Neural cell (in vitro differentiated cells): ENCODE measurements around the gene EFHD1. TPM values are rescaled to one million over a fixed set of nuclear protein-coding genes. Genes with fewer than 3 reads are reported as not detected.

Experiments
- H2AFZ ChIP-seq: fragments of 200-600, 300-800 bp; sonication (generic), shearing (Covaris generic); 2 replicates; pipeline ENCODE4 v1.6.0; 2014; ENCODE audit warnings: low read depth, mild to moderate bottlenecking, antibody characterized with exemption, low read length, moderate library complexity
- H3F3A ChIP-seq: fragments of 200-600 bp; shearing (Covaris generic); 2 replicates; pipeline ENCODE4 v1.6.1; 2016; ENCODE audit warnings: mild to moderate bottlenecking, moderate library complexity, mixed read lengths, antibody characterized with exemption, low read length; ENCODE audit not compliant: insufficient read depth, poor library complexity, severe bottlenecking
- H3K27ac ChIP-seq: fragments of 200-600, 300-800 bp; sonication (generic), shearing (Covaris generic); 2 replicates; pipeline ENCODE4 v1.5.1; 2014; ENCODE audit warnings: mild to moderate bottlenecking, low read length, moderate library complexity
- H3K27me3 ChIP-seq: fragments of 300-800, 200-600 bp; sonication (generic), shearing (Covaris generic); 2 replicates; pipeline ENCODE4 v1.6.0; 2014; ENCODE audit warnings: mild to moderate bottlenecking, low read depth, low read length, moderate library complexity; ENCODE audit not compliant: insufficient read depth
- H3K36me3 ChIP-seq: fragments of 300-800, 200-600 bp; sonication (generic), shearing (Covaris generic); 2 replicates; pipeline ENCODE4 v1.5.1; 2014; ENCODE audit warnings: mild to moderate bottlenecking, antibody characterized with exemption, low read length, moderate library complexity; ENCODE audit not compliant: insufficient read depth
- H3K4me2 ChIP-seq: fragments of 300-800, 200-600 bp; sonication (generic), shearing (Covaris generic); 2 replicates; pipeline ENCODE4 v1.6.0; 2014; ENCODE audit warnings: mild to moderate bottlenecking, low read length
- H3K4me3 ChIP-seq: fragments of 300-800, 200-600 bp; sonication (generic), shearing (Covaris generic); 2 replicates; pipeline ENCODE4 v1.5.1; 2014; ENCODE audit warnings: mild to moderate bottlenecking, low read length, moderate library complexity
- H3K79me2 ChIP-seq: fragments of 200-600 bp; shearing (Covaris generic); replicated peaks from 2 replicates; pipeline ENCODE4 v1.6.0; 2014; ENCODE audit warnings: mild to moderate bottlenecking, low read length, moderate library complexity; ENCODE audit not compliant: insufficient read depth
- H3K9ac ChIP-seq: fragments of 300-800, 200-600 bp; sonication (generic), shearing (Covaris generic); 2 replicates; pipeline ENCODE4 v1.6.1; 2016; ENCODE audit warnings: mild to moderate bottlenecking, low read length, mixed read lengths
- H3K9me2 ChIP-seq: fragments of 200-600 bp; shearing (Covaris generic); 2 replicates; pipeline ENCODE4 v1.6.1; 2016; ENCODE audit warnings: mild to moderate bottlenecking, low read length, mixed read lengths; ENCODE audit not compliant: insufficient read depth
- H3K9me3 ChIP-seq: fragments of 200-600, 300-800 bp; sonication (generic), shearing (Covaris generic); 2 replicates; pipeline ENCODE4 v1.6.1; 2016; ENCODE audit warnings: mild to moderate bottlenecking, mixed run types, low read length, moderate library complexity, mixed read lengths
- H4K20me1 ChIP-seq: fragments of 200-600 bp; shearing (Covaris generic); 2 replicates; pipeline ENCODE4 v1.6.1; 2016; ENCODE audit warnings: mild to moderate bottlenecking, mixed run types; ENCODE audit not compliant: insufficient read depth
- CTCF ChIP-seq: fragments of 450-650 bp; IDR thresholded peaks from 2 replicates; pipeline ENCODE4 v1.5.1; 2014; ENCODE audit warnings: antibody characterized with exemption, mild to moderate bottlenecking, moderate library complexity; ENCODE audit not compliant: poor library complexity, severe bottlenecking
- EP300 ChIP-seq: fragments of 450-650 bp; conservative IDR thresholded peaks from 2 replicates; pipeline ENCODE4 v1.6.1; 2014; ENCODE audit warnings: antibody characterized with exemption, mild to moderate bottlenecking, moderate library complexity; ENCODE audit not compliant: poor library complexity, severe bottlenecking
- EZH2 ChIP-seq: fragments of 200-600, 300-800 bp; shearing (Covaris generic), sonication (generic); IDR thresholded peaks from 2 replicates; pipeline ENCODE4 v1.6.1; 2014; ENCODE audit warnings: antibody characterized with exemption, low read length, borderline replicate concordance, mild to moderate bottlenecking; ENCODE audit not compliant: insufficient read depth, poor library complexity, severe bottlenecking
- MXI1 ChIP-seq: fragments of 450-650 bp; conservative IDR thresholded peaks from 2 replicates; pipeline ENCODE4 v1.6.1; 2014; ENCODE audit warnings: antibody characterized with exemption, mild to moderate bottlenecking; ENCODE audit not compliant: poor library complexity, severe bottlenecking
- POLR2AphosphoS5 ChIP-seq: IDR thresholded peaks from 2 replicates; pipeline ENCODE4 v1.6.1; 2012
- RAD21 ChIP-seq: fragments of 450-650 bp; conservative IDR thresholded peaks from 2 replicates; pipeline ENCODE4 v1.6.1; 2014; ENCODE audit warnings: antibody characterized with exemption, mild to moderate bottlenecking, moderate library complexity
- SMC3 ChIP-seq: fragments of 450-650 bp; conservative IDR thresholded peaks from 2 replicates; pipeline ENCODE4 v1.6.1; 2014; ENCODE audit warnings: antibody characterized with exemption, mild to moderate bottlenecking, moderate library complexity; ENCODE audit not compliant: poor library complexity
- TAF1 ChIP-seq: IDR thresholded peaks from 2 replicates; pipeline ENCODE4 v1.6.1; 2012; ENCODE audit warnings: low read depth
- polyA plus RNA-seq: library from polyadenylated mRNA; depleted of rRNA; stranded (reverse); fragments of >200 nt; gene quantifications from 2 replicates; pipeline ENCODE4 v1.2.3, GENCODE V29; 2014
- TF ChIP-seq, protein P1 (sequence below): IDR thresholded peaks from 2 replicates; pipeline ENCODE4 v1.6.1; 2012; ENCODE audit warnings: borderline replicate concordance

The EFHD1 gene
- polyA plus RNA-seq, 1 donor from 2014 or later: not detected

DNA sequence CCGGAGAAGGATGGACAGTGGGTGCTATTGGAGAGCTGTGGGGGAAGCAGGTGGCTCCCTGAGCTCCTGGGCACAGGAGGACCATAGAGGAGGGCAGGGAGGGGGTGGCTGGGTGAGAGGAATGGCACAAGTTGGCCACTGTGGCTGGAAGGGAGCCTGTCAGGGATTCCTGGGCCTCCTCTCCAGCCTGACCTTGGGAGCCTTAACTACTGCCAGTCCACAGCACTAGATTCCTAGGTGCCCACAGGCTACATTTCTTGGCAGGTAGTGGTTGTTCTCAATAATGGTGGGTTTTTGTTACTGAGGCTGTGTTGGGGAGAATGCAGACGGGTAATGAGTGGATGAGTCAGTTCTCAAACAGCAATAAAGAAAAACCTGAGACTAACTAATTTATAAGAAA lies 26.0 kb downstream of the EFHD1 start:
- Histone ChIP-seq H3K27ac (no peak overlapping the region), H3K4me3 (no peak overlapping the region), H3K9ac (no peak overlapping the region), H3K36me3 (no peaks in the 10 kb centered on the region), H3F3A (no peaks in the 10 kb centered on the region), H3K27me3 (no peaks in the 10 kb centered on the region), H2AFZ (no peak overlapping the region), H3K9me3 (no peaks in the 10 kb centered on the region), H3K4me2 (no peak overlapping the region), H4K20me1 (no peaks in the 10 kb centered on the region), H3K9me2 (no peaks in the 10 kb centered on the region), H3K79me2 (no peaks in the 10 kb centered on the region)
- TF ChIP-seq RAD21 (no peak), POLR2AphosphoS5 (no peak), EZH2 (no peak), CTCF (no peak), EP300 (no peak), SMC3 (no peak), TAF1 (no peak), MXI1 (no peak)
- TF ChIP-seq, protein P1, sequence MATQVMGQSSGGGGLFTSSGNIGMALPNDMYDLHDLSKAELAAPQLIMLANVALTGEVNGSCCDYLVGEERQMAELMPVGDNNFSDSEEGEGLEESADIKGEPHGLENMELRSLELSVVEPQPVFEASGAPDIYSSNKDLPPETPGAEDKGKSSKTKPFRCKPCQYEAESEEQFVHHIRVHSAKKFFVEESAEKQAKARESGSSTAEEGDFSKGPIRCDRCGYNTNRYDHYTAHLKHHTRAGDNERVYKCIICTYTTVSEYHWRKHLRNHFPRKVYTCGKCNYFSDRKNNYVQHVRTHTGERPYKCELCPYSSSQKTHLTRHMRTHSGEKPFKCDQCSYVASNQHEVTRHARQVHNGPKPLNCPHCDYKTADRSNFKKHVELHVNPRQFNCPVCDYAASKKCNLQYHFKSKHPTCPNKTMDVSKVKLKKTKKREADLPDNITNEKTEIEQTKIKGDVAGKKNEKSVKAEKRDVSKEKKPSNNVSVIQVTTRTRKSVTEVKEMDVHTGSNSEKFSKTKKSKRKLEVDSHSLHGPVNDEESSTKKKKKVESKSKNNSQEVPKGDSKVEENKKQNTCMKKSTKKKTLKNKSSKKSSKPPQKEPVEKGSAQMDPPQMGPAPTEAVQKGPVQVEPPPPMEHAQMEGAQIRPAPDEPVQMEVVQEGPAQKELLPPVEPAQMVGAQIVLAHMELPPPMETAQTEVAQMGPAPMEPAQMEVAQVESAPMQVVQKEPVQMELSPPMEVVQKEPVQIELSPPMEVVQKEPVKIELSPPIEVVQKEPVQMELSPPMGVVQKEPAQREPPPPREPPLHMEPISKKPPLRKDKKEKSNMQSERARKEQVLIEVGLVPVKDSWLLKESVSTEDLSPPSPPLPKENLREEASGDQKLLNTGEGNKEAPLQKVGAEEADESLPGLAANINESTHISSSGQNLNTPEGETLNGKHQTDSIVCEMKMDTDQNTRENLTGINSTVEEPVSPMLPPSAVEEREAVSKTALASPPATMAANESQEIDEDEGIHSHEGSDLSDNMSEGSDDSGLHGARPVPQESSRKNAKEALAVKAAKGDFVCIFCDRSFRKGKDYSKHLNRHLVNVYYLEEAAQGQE: no peak

GRCh38 chr2:232662486-232663260 lies 29.3 kb downstream of the EFHD1 start:
- Histone ChIP-seq H4K20me1 (no peaks in the 10 kb centered on the region), H3K4me3 (no peak overlapping the region), H2AFZ (no peak overlapping the region), H3K27me3 (no peaks in the 10 kb centered on the region), H3K36me3 (no peaks in the 10 kb centered on the region), H3K27ac (no peak overlapping the region), H3K4me2 (no peak overlapping the region), H3K9me3 (no peaks in the 10 kb centered on the region), H3K9ac (no peak overlapping the region), H3K79me2 (no peaks in the 10 kb centered on the region), H3K9me2 (no peaks in the 10 kb centered on the region), H3F3A (no peaks in the 10 kb centered on the region)
- TF ChIP-seq MXI1 (no peak), RAD21 (no peak), EZH2 (no peak), CTCF (no peak), TAF1 (no peak), POLR2AphosphoS5 (no peak), SMC3 (no peak), EP300 (no peak)
- TF ChIP-seq, protein P1: no peak
